Stimulated activated naive B cell treated with anti-CD40 and anti-IgM and Interleukin-4, amounts not matched to agents 10 μg/mL and 1 μg/mL and 100 μg/mL, for 72 hours (primary cell): ENCODE results near the gene LITAF.
"Not testable (repeated sequence)": the region's sequence is repeated elsewhere in the genome, so short reads cannot be mapped to it uniquely, and the experiment has no call there.

Experiments
- ATAC-seq, 2 donors: fragments of 150-1000 bp; cut with Tn5 transposase; replicated peaks; 2 replicates each; pipeline ENCODE4 v1.10.0; 2021; ENCODE audit warnings: moderate library complexity in 1 of 2
- DNase-seq: peaks from one replicate; pipeline ENCODE4 v3.0.0; 2021
- H3K27ac Mint-ChIP-seq: one replicate; pipeline ENCODE4 v1.8.0; 2022; ENCODE audit warnings: mild to moderate bottlenecking, mixed read lengths
- H3K27me3 Mint-ChIP-seq, 2 donors: one replicate each; pipeline ENCODE4 v1.8.0; 2022; ENCODE audit warnings: mixed read lengths in 2 of 2
- H3K36me3 Mint-ChIP-seq, 2 donors: one replicate each; pipeline ENCODE4 v1.8.0; 2022; ENCODE audit warnings: mixed read lengths in 2 of 2, mild to moderate bottlenecking in 1 of 2
- H3K4me1 Mint-ChIP-seq, 2 donors: one replicate each; pipeline ENCODE4 v1.8.0; 2022; ENCODE audit warnings: mixed read lengths in 2 of 2, mild to moderate bottlenecking in 1 of 2
- H3K4me3 Mint-ChIP-seq, 2 donors: one replicate each; pipeline ENCODE4 v1.8.0; 2022; ENCODE audit warnings: mild to moderate bottlenecking in 2 of 2, mixed read lengths in 2 of 2, moderate library complexity in 1 of 2
- H3K9me3 Mint-ChIP-seq, 2 donors: one replicate each; pipeline ENCODE4 v1.8.0; 2022; ENCODE audit warnings: mixed read lengths in 2 of 2, mild to moderate bottlenecking in 1 of 2

LITAF gene

DNA sequence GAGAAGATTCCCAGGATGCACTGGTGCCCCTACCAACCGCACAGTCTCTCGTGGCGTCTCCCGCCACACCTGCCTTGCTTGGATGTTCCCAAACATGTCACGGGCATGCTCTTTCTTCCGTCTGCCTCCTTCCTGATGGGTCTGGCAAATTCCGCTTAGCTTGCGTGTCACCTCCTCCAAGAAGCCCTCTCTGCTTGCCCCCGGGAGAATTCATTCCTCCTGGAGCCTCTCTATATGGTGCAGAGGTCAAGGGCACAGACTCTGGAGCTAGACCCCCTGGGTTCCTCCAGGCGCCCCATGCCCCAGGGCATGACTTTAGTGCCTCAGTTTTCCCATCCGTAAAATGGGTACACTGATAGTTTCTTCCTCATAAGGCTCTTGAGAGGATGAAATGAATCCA lies 21.1 kb downstream of the LITAF start:
- Mint-ChIP-seq H3K4me3 (no peak overlapping the region), H3K4me1 (peaks cover 45 to 81% of the 10 kb centered on the region in 2 donors), H3K27me3 (no peaks in the 10 kb centered on the region), H3K9me3 (no peaks in the 10 kb centered on the region), H3K36me3 (peaks cover 42 to 63% of the 10 kb centered on the region in 2 donors), H3K27ac (peak overlapping the region; percentile 82)
- DNase-seq = no peak
- ATAC-seq = no peak

- Mint-ChIP-seq H3K36me3 (peaks cover 32 to 58% of the 10 kb centered on the region in 2 donors), H3K4me1 (peaks cover 39 to 73% of the 10 kb centered on the region in 2 donors), H3K27ac (no peak overlapping the region), H3K27me3 (no peaks in the 10 kb centered on the region), H3K4me3 (no peak overlapping the region), H3K9me3 (no peaks in the 10 kb centered on the region)
- DNase-seq = no peak
- no peak for ATAC-seq
Measured at GRCh38 chr16:11564046-11564926, 22.4 kb downstream of the LITAF start.

DNA sequence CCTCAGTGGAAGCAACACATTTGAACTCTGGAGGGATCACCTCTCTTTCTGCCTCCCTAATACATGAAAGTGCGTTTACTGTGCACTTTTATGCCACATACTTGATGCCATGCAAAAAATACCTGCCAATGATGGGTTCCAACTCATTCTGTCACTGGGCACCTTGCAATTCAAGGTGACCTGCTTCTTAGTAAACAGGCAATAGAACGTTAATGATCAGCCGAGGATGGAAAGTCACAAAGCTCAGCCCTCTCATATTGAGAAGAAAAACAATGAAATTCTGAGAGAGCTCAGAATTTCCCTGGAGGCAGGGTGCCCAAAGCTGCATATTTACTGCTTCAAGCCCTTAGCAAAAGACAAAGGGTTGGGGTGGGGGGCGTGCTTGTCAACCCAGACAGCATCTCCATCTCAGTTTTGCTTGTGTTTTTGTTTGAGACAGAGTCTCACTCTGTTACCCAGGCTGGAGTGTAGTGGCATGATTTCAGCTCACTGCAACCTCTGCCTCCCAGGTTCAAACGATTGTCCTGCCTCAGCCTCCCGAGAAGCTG lies 23.2 kb downstream of the LITAF start:
- Mint-ChIP-seq H3K9me3 (no peaks in the 10 kb centered on the region), H3K27ac (no peak overlapping the region), H3K4me1 (peaks cover 36 to 67% of the 10 kb centered on the region in 2 donors), H3K27me3 (no peaks in the 10 kb centered on the region), H3K36me3 (peaks cover 27 to 59% of the 10 kb centered on the region in 2 donors), H3K4me3 (no peak overlapping the region)
- DNase-seq = no peak
- peak in 1 of 2 donors; percentile 38 for ATAC-seq

- no peaks in the 10 kb centered on the region for H3K27me3 Mint-ChIP-seq
- no peak for ATAC-seq
Measured at GRCh38 chr16:11562941-11563340, 23.8 kb downstream of the LITAF start.

GRCh38 chr16:11562411-11562810 lies 24.3 kb downstream of the LITAF start:
- no peak for ATAC-seq
- H3K27ac Mint-ChIP-seq = no peak overlapping the region
- H3K4me3 Mint-ChIP-seq = no peak overlapping the region
- no peaks in the 10 kb centered on the region for H3K9me3 Mint-ChIP-seq
- DNase-seq = no peak
- peaks cover 26 to 57% of the 10 kb centered on the region in 2 donors for H3K36me3 Mint-ChIP-seq
- no peaks in the 10 kb centered on the region for H3K27me3 Mint-ChIP-seq
- peaks cover 34 to 59% of the 10 kb centered on the region in 2 donors for H3K4me1 Mint-ChIP-seq

More at GRCh38 chr16:11562941-11563340, 23.8 kb downstream of the LITAF start:
- Mint-ChIP-seq H3K27ac (no peak overlapping the region), H3K4me1 (peaks cover 36 to 64% of the 10 kb centered on the region in 2 donors), H3K4me3 (no peak overlapping the region), H3K36me3 (peaks cover 28 to 58% of the 10 kb centered on the region in 2 donors), H3K9me3 (no peaks in the 10 kb centered on the region)
- DNase-seq = no peak

DNA sequence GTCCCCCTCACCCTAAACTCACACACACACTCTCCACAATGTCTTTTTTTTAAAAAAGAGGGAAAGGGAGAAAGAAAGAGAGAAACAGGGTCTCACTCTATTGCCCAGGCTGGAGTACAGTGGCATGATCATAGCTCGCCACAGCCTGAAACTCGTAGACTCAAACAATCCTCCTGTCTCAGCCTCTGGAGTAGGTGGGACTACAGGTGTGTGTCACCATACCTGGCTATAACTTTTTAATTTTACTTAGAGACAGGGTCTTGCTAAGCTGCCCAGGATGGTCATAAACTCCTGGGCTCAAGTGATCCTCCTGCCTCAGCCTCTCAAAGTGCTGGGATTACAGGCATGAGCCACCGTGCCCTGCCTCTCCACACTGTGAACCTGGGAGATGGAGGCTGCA lies 24.9 kb downstream of the LITAF start:
- peaks cover 2 to 3% of the 10 kb centered on the region in 2 donors for H3K9me3 Mint-ChIP-seq
- ATAC-seq (no peak), DNase-seq (no peak)
- no peaks in the 10 kb centered on the region for H3K27me3 Mint-ChIP-seq
- peaks cover 33 to 56% of the 10 kb centered on the region in 2 donors for H3K4me1 Mint-ChIP-seq
- H3K36me3 Mint-ChIP-seq = peaks cover 25 to 56% of the 10 kb centered on the region in 2 donors
- H3K4me3 Mint-ChIP-seq = no peak overlapping the region
- peak overlapping the region; percentile 57 for H3K27ac Mint-ChIP-seq

- no peak for DNase-seq
- Mint-ChIP-seq H3K36me3 (peaks cover 25 to 56% of the 10 kb centered on the region in 2 donors), H3K4me3 (no peak overlapping the region), H3K27me3 (no peaks in the 10 kb centered on the region), H3K27ac (no peak overlapping the region), H3K4me1 (peaks cover 31 to 54% of the 10 kb centered on the region in 2 donors), H3K9me3 (peaks cover 3 to 4% of the 10 kb centered on the region in 2 donors)
- no peak for ATAC-seq
Measured at GRCh38 chr16:11561454-11561805, 25.3 kb downstream of the LITAF start.

GRCh38 chr16:11560701-11561453 lies 25.8 kb downstream of the LITAF start:
- Mint-ChIP-seq H3K4me3 (no peak overlapping the region), H3K36me3 (peaks cover 25 to 56% of the 10 kb centered on the region in 2 donors), H3K27ac (no peak overlapping the region), H3K4me1 (peaks cover 25 to 49% of the 10 kb centered on the region in 2 donors), H3K27me3 (no peaks in the 10 kb centered on the region), H3K9me3 (peaks cover 3 to 4% of the 10 kb centered on the region in 2 donors)
- DNase-seq (no peak), ATAC-seq (peak; percentile 41 to 52)

DNA sequence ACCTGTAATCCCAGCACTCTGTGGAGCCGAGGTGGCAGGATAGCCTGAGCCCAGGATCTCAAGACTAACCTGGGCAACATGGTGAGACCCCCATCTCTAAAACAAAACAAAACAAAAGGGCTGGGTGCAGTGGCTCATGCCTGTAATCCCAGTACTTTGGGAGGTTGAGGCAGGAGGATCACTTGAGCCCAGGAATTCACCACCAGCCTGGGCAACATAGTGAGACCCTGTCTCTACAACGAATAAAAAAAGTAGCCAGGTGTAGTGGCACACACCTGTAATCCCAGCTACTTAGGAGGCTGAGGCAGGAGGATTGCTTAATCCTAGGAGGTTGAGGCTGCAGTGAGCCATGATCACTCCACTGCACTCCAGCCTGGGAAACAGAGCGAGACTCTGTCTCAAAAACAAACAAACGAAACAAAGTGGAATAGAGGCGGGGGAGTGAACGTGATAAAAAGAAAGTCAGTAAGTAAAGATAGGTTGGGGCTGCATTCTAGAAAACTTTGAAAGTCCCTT lies 28.4 kb downstream of the LITAF start:
- Mint-ChIP-seq H3K27ac (peak overlapping the region; percentile 5), H3K36me3 (peaks cover 28 to 53% of the 10 kb centered on the region in 2 donors), H3K4me1 (peaks cover 15 to 29% of the 10 kb centered on the region in 2 donors)
- H3K4me3 Mint-ChIP-seq, H3K9me3 Mint-ChIP-seq, DNase-seq, H3K27me3 Mint-ChIP-seq, ATAC-seq: not testable (repeated sequence)

- ATAC-seq (no peak), DNase-seq (no peak)
- no peak overlapping the region for H3K4me3 Mint-ChIP-seq
- peaks cover 32 to 56% of the 10 kb centered on the region in 2 donors for H3K36me3 Mint-ChIP-seq
- no peaks in the 10 kb centered on the region for H3K27me3 Mint-ChIP-seq
- H3K9me3 Mint-ChIP-seq = peaks cover 3 to 4% of the 10 kb centered on the region in 2 donors
- H3K4me1 Mint-ChIP-seq = peaks cover 13 to 25% of the 10 kb centered on the region in 2 donors
- H3K27ac Mint-ChIP-seq = peak overlapping the region; percentile 37
Measured at GRCh38 chr16:11557801-11558200, 28.9 kb downstream of the LITAF start.

- H3K4me3 Mint-ChIP-seq = no peak overlapping the region
- H3K27ac Mint-ChIP-seq = peak overlapping the region; percentile 86
- H3K4me1 Mint-ChIP-seq = peaks cover 14 to 25% of the 10 kb centered on the region in 2 donors
- H3K27me3 Mint-ChIP-seq = no peaks in the 10 kb centered on the region
- no peak for DNase-seq
- no peak for ATAC-seq
- peaks cover 35 to 62% of the 10 kb centered on the region in 2 donors for H3K36me3 Mint-ChIP-seq
- peaks cover 3 to 4% of the 10 kb centered on the region in 2 donors for H3K9me3 Mint-ChIP-seq
Measured at GRCh38 chr16:11556945-11557720, 29.6 kb downstream of the LITAF start.

DNA sequence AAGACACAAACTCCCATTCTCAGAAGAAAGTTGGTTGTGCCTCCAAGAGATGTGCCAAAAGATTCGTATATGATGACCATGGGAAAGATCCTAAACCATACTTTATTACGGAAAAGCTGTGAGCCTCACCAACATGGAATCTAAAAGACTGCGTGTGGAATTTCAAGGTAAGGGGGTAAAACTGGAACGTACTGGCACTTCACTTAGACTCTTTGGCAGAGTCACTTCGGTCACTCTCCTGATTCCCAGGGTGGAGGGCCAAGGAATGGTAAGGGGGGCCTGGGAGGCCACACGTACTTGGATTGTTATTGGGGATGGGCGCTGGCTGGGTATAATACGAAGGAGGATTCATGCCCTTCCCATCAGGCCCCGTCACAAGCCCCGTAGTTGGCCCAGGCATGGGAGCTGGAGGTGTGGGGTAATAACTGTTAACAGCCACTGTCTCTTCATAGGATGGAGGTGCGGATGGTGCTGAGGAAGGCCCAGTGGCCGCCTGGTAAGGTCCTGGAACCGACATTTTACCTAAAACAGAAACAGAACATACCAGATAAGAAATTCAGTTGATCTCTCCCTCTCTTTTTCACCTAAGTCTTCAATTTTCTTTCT lies 30.4 kb downstream of the LITAF start:
- Mint-ChIP-seq H3K4me3 (no peak overlapping the region), H3K9me3 (peaks cover 3 to 4% of the 10 kb centered on the region in 2 donors), H3K36me3 (peaks cover 32 to 56% of the 10 kb centered on the region in 2 donors), H3K4me1 (peaks cover 8 to 18% of the 10 kb centered on the region in 2 donors), H3K27ac (peak overlapping the region; percentile 73), H3K27me3 (no peaks in the 10 kb centered on the region)
- ATAC-seq (no peak), DNase-seq (no peak)

DNA sequence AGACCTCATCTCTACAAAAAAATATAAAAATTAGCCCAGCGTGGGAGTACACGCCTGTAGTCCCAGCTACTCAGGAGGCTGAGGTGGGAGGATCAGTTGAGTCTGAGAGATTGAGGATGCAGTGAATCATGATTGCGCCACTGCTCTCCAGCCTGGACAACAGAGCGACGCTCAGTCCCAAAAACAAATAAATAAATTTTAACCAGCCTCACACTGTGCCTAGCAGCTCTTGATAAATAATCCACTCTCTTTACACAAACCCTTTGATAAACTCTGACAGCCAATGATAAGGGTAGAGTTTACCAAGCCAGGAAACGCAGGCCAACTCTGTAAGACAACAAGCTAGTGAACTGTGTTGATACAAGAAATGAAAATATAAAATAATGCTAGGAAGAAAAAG lies 32.7 kb downstream of the LITAF start:
- no peaks in the 10 kb centered on the region for H3K27me3 Mint-ChIP-seq
- H3K9me3 Mint-ChIP-seq = peaks cover 5 to 8% of the 10 kb centered on the region in 2 donors
- H3K4me3 Mint-ChIP-seq = no peak overlapping the region
- peaks cover 54 to 72% of the 10 kb centered on the region in 2 donors for H3K36me3 Mint-ChIP-seq
- no peak overlapping the region for H3K27ac Mint-ChIP-seq
- peaks cover 6% of the 10 kb centered on the region in 2 donors for H3K4me1 Mint-ChIP-seq
- ATAC-seq = no peak
- no peak for DNase-seq
